ENCODE measurements around the gene CRELD2. TPM values are rescaled to one million over a fixed set of nuclear protein-coding genes. Genes with fewer than 3 reads are reported as not detected.

Gene CRELD2
- total RNA-seq, 2 donors from 2014 or later, result 55.1 to 70.1 TPM

- no peaks in the 10 kb centered on the region for H3K36me3 ChIP-seq
- H3K4me1 ChIP-seq (replicated peaks), result peaks cover 33% of the 10 kb centered on the region
- intact Hi-C loops (cut with DNase I), result no loop called here
- DNase-seq (ENCODE audit: low spot score), result no peak
- H3K27me3 ChIP-seq (replicated peaks; ENCODE audit: insufficient read depth), result no peaks in the 10 kb centered on the region
- TF ChIP-seq POLR2A (IDR thresholded peaks at IDR 0.05), result no peak
- no peak for TF ChIP-seq CTCF (IDR thresholded peaks at IDR 0.05)
- no peak for TF ChIP-seq POLR2AphosphoS5 (IDR thresholded peaks at IDR 0.05)
- peak overlapping the region; percentile 95 to 96 for H3K27ac ChIP-seq
- H3K9me3 ChIP-seq, result no peaks in the 10 kb centered on the region
- no peak overlapping the region for H3K4me3 ChIP-seq
- WGBS, result 80% methylated on average over 17 of the region's 17 CpGs
Observed at GRCh38 chr22:49946612-49947295, 28.3 kb downstream of the CRELD2 start.

- WGBS, result 68% methylated on average over 4 of the region's 6 CpGs
- intact Hi-C loops (cut with DNase I), result no loop called here
- no peaks in the 10 kb centered on the region for H3K36me3 ChIP-seq
- DNase-seq (ENCODE audit: low spot score), result no peak
- H3K27ac ChIP-seq, result peak overlapping the region; percentile 95 to 96
- no peak overlapping the region for H3K4me3 ChIP-seq
- no peak for TF ChIP-seq POLR2AphosphoS5 (IDR thresholded peaks at IDR 0.05)
- no peak for TF ChIP-seq POLR2A (IDR thresholded peaks at IDR 0.05)
- TF ChIP-seq CTCF (IDR thresholded peaks at IDR 0.05), result no peak
- no peaks in the 10 kb centered on the region for H3K27me3 ChIP-seq (replicated peaks; ENCODE audit: insufficient read depth)
- peaks cover 38% of the 10 kb centered on the region for H3K4me1 ChIP-seq (replicated peaks)
- H3K9me3 ChIP-seq, result no peaks in the 10 kb centered on the region
Observed at GRCh38 chr22:49947296-49947622, 28.8 kb downstream of the CRELD2 start.

GRCh38 chr22:49948116-49948957 is 29.9 kb downstream of the CRELD2 start:
- Histone ChIP-seq H3K9me3 (no peaks in the 10 kb centered on the region), H3K4me1 (replicated peaks) (peaks cover 48% of the 10 kb centered on the region), H3K36me3 (no peaks in the 10 kb centered on the region), H3K4me3 (peak overlapping the region; percentile 13 to 38), H3K27me3 (replicated peaks; ENCODE audit: insufficient read depth) (no peaks in the 10 kb centered on the region), H3K27ac (peak overlapping the region; percentile 95 to 96)
- TF ChIP-seq POLR2A (IDR thresholded peaks at IDR 0.05), result peak; percentile 73
- peak; percentile 43 for TF ChIP-seq POLR2AphosphoS5 (IDR thresholded peaks at IDR 0.05)
- no peak for TF ChIP-seq CTCF (IDR thresholded peaks at IDR 0.05)
- intact Hi-C loops (cut with DNase I), result no loop called here
- DNase-seq (ENCODE audit: low spot score), result peak; percentile 70
- WGBS, result 62% methylated on average over 17 of the region's 23 CpGs

- peaks cover 54% of the 10 kb centered on the region for H3K4me1 ChIP-seq (replicated peaks)
- peak; percentile 93 for DNase-seq (ENCODE audit: low spot score)
- intact Hi-C loops (cut with DNase I), result no loop called here
- no peaks in the 10 kb centered on the region for H3K36me3 ChIP-seq
- H3K27ac ChIP-seq, result peak overlapping the region; percentile 95 to 96
- H3K27me3 ChIP-seq (replicated peaks; ENCODE audit: insufficient read depth), result no peaks in the 10 kb centered on the region
- peak overlapping the region; percentile 13 to 38 for H3K4me3 ChIP-seq
- no peaks in the 10 kb centered on the region for H3K9me3 ChIP-seq
- peak; percentile 68 for TF ChIP-seq POLR2A (IDR thresholded peaks at IDR 0.05)
- TF ChIP-seq POLR2AphosphoS5 (IDR thresholded peaks at IDR 0.05), result peak; percentile 82
- peak in 1 of 4 experiments; percentile 49 for TF ChIP-seq CTCF (IDR thresholded peaks at IDR 0.05)
- WGBS, result 66% methylated on average over 39 of the region's 42 CpGs
Observed at GRCh38 chr22:49948958-49949913, 30.8 kb downstream of the CRELD2 start.

Measured in prostate gland (tissue), 2 donors.